SIG-M5 (cell line): ENCODE results near the gene DOK5.
"Not testable (repeated sequence)": the region's sequence is repeated elsewhere in the genome, so short reads cannot be mapped to it uniquely, and the experiment has no call there.

Experiments used
- DNase-seq: peaks from one replicate; lab custom pipeline; 2025; lab: John Stamatoyannopoulos, UW

Gene DOK5

DNA sequence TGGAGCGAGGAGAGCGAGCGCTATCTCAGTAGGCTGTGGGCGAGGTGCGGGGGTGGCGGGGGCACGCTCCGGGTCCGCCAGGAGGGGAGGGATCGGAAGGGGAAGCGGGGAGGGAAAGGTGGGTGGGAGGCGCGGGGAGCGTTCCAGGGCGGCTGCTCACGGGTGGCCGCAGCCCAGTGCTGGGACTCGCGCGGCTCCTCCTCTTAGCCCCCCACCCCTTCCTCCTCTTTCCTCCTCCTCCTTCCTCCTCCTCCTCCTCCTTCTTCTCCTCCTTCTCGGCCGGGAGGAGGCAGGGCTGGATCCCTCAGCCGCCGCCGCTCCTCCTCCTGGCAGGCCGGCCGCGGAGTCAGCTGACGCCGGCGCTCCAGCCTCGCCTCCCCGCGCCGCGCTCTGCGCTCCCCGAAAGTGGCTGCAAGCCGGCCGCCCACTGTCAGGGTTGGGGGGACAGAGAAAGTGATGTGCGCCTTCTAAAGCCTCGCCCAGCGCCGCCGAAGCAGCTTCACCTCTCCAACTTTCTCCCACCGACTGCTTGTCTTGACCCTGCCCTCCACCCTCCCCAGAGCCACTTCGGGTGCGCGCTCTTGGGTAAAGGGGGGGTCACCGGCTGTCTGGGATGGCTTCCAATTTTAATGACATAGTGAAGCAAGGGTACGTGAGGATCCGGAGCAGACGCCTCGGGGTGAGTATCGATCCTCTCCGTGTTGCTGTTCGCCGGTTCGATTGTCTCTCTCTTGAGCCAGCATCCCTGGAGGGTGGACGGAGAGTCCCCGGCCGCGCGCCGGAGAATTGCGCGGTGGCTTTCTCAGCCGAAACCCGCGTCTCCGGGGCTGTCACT is at the start of gene DOK5:
Gene DOK5 (plus strand): TSS at position 260 of the 835 bp plus-strand sequence. CDS start 354 bp downstream, at position 614.
- no peak for DNase-seq

DNA sequence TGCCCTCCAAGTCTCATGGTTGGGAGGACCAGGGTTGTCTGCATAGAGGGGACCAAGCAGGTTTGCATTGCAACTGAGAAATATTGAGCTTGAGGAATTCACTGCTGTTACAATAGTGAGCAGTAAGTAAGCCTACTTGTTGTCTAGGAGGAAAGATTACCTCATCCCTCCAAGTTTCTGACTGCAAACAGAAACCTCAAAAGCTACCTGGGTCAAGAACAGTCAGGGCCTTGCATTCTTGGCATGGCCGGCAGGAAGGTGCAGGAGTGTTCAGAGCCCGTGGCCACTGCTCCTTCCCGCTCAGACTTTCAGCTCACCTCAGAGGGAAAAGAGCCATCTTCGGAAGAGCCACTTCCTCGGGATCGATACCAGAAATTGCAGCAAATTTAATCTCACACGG is 46.0 kb upstream of the DOK5 start:
- no peak for DNase-seq

DNA sequence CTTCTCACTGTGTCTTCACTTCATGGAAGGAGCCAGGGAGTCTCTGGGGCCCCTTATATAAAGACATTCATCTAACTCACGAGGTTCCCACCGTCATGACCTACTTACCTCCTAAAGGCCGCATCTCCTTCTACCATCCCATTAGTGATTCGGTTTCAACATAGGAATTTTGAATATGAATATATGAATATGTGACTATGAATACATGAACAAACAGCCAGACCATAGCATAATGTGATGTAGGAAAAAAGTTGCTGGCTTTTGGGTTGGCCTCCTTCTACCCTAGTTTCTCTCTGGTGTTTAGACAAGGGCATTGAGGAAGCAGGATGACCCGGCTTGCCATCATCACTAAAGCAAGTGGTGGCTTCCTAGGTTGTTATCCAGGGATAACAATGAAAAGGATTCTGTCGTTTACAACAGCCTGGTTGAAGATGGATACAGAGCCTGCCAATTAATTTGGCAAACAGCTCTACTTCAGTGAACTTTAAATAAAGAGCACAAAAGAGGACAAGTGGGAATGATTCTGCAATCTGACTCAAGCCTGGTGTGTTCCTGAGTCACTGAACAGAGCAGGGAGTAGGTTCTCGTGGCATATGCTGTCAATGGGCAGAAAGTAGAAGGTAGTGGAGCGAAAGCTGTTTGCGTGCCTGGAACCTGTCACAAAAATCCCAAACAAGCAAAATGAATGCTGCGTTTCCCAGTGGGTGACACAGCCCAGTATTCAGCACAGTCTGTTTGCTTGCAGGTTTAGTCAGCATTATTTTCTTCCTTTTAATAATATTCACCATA is 44.0 kb upstream of the DOK5 start:
- DNase-seq = no peak

DNA sequence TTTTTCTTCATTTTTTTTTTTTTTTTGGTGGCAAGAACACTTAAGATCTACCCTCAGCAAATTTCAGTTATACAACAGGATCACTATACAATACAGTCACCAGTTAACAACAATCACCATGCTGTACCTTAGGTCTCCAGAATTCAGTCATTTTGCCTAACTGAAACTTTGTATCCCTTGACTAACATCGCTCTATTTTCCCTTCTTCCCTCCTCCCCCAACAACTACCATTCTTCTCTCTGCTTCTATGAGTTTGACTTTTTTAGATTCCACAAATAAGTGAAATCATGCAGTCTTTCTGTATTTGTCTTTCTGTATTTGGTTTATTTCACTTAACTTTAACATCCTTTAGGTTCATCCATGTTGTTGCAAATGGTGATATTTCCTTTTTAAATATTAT is 42.4 kb upstream of the DOK5 start:
- DNase-seq = no peak

DNA sequence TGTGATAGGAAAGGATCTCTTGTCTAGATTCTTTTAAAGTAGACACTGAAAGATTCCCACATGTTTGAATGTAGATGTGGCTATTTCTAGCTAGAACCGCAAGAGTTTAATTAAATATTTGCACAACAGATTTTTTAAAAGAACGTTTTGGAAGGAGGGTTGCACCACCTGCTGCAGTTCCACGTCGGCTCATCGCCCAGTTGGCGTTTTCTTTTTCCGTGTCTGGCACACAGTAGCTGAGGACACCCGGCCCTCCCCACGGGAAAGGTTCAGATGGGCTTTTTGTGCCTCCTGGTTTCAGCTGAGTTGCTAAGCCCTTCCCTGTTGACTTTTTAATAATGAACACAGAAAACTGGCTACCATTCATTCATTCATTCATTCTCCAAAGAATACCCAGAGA is 41.8 kb upstream of the DOK5 start:
- DNase-seq = no peak

DNA sequence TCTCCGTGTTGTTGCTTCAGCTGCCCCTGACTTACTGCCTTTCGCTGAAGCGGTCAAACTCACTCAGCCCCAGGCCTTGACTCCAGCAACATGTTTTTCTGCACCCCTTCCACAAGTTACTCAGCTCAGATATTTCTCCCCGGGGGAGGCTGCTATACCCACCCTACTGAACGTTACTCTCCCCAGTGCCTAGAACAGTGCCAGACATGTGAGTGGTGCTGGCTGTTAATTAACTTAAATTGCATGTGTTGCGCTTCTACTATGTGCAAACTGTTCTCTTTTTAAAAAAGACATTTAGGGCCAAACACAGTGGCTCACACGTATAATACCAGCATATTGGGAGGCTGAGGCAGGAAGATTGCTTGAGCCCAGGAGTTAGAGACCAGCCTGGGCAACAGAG is 41.2 kb upstream of the DOK5 start:
- no peak for DNase-seq

DNA sequence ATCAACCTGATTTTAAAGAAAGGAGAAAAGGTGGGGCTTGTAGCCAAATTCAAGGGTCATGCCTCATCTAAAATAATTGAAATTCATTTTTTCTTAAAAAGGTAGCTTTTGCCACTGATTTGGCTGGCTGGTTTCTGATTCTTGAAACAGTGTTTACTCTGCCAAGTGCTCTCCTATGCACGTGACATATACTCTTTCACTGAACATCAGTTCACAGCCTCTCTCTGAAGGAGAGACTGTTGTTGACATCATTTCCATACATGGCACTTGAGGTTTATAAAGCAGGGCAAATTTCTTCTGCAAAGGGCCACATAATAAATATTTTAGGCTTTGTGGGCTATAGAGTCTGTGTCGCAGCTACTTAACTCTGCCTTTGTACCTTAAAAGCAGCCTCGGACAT is 40.4 kb upstream of the DOK5 start:
- DNase-seq = no peak

DNA sequence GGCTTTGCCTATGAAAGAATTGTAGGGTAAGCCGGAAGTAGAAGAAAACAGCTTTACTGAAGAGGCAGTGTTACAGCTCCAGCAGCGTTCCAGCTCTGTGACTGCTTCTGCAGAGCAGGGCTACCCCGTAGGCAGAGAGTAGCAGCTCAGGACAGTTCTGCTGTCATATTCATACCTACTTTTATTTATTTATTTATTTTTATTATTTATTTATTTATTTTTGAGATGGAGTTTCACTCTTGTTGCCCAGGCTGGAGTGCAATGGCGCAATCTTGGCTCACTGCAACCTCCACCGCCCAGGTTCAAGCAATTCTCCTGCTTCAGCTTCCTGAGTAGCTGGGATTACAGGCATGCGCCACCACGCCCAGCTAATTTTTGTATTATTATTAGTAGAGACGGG is 39.0 kb upstream of the DOK5 start:
- not testable (repeated sequence) for DNase-seq

DNA sequence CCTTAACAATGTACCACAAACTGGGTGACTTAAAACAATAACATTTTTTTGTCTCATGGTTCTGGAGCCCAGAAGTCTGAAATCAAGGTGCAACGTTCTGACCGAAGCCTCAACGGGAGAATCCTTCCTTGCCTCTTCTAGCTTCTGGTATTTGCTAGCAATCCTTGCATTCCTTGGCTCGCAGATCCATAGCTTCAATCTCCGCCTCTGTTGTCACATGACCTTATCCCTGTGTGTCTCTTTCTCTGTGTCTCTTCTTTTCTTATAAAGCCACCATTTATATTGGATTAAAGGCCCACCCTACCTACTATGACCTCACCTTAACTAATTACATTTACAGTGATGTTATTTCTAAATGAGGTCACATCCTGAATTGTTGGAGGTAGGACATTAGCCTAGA is 37.2 kb upstream of the DOK5 start:
- DNase-seq = no peak

DNA sequence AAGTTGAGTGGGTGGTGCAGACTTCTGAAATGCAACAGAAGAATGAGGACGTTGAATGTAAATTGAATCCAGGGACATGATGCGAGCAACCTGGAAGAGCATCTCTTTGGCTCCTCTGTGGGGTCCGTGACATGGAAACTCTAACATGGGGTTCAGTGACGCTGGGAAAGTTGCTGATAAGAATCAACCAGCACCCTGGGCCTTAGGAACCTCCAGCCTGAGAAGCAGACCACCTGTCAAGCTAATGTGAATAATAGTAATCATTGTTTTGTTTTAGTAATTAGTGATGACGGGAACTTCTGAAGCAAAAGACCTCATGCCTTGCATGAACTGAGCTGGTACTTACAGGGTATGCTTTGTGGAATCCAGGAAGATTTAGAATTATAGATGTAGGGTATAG is 25.2 kb upstream of the DOK5 start:
- no peak for DNase-seq

DNA sequence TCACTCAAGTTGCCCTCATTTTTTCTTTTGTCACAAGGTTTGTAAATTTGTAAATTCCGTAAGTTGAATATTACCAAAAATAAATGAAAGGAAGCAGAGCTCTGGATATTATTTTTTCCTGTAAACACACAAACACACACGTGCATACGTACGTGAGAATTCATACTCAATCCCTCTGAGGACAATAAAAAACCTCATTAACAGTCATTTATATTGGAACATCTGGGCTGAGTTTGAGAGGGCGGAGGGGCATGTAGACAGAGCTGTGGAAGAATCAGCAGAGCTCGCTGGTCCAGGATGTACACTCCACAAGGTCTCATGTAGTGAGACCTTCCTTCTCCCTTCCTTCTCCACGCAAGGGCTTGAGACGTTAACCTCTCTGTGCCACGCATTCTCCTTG is 24.2 kb upstream of the DOK5 start:
- no peak for DNase-seq

DNA sequence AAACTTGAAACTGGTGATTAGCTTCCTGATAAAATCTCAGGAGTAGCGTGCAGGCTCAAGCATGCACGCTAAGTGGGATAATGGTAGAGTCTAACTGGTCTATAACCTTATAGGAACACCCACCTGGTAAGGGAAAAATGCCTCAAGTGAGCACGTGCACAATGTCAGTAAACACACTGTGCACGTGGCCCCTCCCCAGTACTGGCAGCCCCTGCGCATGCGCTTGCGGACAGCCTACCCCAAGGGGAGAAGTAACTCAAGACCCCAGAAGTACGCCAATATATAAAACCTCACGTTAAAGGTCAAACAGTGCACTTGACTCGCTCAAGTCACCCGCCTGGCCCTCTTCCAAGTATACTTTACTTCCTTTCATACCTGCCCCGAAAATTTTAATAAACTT is 23.1 kb upstream of the DOK5 start:
- DNase-seq = no peak

DNA sequence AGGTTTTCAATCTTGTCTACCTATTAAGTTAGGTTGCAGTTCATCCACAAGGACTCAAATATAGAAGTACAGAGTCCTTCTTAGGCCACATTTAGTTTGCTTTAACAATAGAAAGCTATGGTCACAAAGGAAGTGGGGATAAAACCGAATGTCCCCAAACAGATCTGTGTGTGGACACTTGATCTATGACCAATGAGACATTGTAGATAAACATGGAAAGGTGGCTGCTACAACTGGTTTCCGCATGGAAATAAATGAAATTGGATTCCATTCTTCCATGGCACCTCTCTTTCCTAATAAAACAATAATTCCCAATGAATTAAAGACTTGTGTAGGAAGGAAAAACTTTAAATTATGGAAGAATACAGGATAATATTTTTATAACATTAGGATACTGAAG is 20.4 kb upstream of the DOK5 start:
- no peak for DNase-seq

DNA sequence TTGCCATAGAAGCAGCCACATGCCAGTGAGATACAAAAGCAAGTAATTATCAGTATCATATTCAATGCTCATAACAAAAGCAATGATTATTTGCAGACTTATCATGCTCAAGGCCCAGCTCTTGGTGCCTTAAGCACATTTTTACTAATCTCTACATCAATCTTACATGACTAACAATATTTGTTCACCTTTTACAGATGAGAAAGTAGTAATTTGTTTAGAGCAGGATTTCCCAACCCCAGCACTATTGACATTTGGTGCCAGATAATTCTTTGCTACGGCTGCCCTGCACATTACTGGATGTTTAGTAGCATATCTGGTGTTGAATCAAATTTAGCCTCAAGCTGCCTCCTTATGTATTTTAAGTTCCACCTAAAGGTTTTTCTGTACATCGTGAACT is 19.0 kb upstream of the DOK5 start:
- DNase-seq = no peak

DNA sequence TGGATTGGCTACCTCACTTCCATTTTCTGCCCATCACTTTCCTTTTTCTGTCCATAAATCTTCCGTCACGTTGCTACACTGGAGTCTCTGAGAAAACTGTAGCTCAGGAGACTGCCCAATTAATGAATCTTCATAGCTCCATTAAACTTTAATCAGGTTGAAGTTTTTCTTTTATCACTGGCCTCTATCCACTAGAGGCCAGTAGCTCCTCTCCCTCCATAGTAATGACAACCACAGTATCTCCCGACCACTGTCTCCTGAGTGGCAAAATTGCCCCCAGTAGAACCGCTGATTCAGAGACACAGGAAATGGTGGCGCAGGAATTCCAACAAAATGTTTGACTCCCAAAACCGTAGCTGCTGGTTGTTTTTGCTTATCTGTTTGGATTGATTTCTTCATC is 18.4 kb upstream of the DOK5 start:
- DNase-seq = no peak

DNA sequence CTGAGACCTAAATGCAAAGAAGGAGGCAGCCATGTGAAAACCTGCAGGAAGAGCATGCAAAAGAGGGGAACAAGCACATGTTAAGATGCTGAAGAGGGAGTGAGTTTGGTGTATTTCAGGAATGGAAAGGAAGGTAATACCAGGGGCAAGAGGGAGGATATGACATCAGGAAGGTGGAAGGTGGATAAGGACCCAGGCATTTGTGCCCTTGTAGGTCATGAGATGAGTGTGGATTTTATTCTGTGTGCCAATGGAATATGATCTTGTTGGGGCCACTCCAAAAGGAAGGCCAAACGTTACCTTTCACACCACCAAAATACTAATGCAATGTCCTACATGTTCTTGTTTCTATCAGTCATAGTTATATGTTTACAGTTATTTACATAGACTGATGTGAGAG is 17.2 kb upstream of the DOK5 start:
- DNase-seq = no peak

DNA sequence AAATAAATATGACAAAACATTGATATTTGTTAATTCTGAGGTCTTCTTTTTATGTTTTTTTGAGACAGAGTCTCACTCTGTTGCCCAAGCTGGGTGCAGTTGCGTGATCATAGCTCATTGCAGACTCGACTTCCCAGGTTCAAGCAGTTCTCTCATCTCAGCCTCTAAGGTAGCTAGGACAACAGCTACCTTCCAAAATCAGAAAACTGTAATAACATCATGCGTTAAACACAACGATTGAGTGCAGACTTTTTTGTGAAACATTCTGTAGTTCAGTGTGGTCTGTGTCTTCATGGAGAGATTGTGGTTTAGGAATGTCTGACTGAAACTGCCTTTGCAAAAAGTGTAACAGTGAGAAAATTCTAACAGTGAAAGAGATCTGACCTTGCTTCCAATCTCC is 16.1 kb upstream of the DOK5 start:
- no peak for DNase-seq

DNA sequence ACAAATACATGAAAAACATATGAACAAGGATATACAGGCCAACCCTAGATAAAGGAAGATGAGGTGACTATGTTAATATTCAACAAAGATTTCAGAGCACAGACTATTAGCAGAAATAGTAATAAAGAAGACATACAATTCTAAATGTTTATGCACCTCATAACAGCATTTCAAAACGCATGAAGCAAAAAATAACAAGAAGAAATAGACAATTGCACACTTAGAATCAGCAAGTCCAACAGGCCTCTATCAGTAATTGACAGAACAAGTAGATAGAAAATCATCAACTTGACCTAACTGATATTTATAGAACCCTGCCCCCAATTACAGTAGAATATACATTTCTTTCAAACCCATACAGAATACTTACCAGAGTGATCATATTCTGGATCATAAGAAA is 11.4 kb upstream of the DOK5 start:
- no peak for DNase-seq

DNA sequence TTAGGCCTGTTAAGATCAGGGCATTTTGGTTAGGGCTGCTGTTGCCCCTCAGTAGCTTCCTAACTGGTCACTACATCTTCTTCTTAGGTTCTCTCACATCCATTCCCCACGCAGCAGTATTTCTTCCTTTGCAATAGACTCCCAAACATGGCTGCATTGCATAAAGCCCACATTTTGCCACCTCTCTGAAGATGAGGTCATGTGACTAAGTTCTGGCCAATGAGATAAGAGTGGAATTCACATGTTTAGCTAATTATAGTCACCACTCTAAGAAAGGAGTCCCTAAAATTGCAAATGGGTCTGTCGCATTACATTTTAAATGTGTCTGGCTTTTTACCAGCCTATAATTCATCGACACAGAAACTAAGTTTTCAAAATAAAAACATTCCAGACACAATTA is 9.3 kb upstream of the DOK5 start:
- DNase-seq = no peak

DNA sequence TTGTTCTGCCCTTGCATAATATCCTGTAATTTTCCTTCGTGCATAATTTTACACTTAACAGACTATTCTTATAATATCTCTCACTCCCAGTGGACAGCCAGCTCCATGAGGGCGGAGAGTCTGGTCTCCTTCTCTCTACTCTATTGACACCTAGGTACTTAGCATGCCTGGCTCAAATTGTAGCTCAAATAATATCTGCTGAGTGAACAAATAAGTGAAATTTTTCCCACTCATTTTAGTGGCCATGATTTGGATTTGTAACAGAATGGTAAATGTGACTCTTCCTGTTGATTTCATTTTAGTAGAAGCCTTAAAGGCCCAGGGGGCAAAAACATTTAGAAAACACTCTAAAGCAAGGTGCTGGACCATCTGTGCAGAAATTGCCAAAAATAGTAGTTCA is 7.8 kb upstream of the DOK5 start:
- no peak for DNase-seq

DNA sequence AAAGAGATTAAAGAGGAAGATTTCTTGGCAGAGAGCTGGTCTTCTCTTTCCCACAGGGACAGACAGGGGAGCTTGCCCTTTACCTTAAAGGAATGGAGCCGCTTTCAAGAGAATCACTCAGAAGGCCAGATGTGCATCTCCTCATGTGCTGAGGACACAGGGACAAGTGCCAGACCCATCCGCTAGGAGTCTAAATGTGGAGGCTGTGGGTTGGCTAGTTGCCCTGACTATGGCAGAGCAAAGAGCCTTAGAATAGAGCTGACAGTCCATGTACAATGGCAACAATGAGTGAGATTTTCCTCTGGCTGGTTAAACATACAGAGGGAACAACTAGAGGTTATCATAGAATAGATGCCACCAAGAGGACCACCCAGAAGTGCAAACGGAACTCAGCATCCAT is 7.3 kb upstream of the DOK5 start:
- no peak for DNase-seq

DNA sequence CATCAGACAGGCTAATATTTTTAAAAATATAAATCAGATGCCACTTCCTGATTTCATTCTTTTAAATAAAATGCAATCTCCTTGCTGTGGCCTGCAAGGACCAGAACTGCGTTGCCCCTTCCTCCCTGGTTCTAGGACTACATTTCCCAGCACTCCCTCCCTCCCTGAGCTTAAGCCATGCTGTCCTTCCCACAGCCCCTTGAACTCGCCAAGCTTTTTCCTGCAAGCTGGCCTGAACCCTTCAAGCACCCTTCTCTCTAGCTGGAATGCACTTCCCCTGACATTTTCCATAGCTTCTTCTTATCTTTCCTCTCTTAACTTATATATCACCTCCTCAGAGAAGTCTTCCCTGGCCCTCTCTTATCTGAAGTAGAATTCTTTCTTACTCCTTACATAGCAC is 6.1 kb upstream of the DOK5 start:
- no peak for DNase-seq

DNA sequence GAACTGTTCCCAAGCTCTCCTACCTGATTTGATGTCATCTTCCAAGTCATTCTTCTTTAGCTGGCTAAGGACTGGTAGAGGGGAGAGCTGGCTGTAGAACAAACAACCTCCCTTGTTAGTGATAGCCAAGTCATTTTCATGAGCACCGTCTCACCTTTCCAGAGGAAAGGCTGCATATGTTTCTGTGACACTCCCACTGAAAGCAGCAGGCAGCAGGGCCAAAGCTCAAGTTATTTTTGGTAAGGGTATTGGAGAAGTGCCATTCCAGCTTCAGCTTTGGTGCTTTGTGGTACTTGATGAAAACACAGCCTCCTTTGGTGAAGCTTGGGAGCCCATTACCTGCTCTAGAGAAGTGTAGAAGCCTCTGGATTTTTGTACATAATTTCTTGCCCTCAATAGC is 5.4 kb upstream of the DOK5 start:
- no peak for DNase-seq

DNA sequence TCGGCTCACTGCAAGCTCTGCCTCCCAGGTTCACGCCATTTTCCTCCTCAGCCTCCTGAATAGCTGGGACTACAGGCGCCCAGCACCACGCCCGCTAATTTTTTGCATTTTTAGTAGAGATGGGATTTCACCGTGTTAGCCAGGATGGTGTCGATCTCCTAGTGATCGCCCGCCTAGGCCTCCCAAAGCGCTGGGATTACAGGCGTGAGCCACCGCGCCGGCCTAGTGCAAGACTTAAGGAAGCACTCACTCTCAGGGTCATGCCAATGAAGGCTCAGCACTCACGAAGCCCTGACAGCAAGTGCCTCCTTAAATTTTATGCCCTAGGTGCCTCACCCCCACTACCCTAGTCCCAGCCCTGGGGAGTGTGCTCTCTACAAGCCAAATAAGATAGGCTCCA is 4.7 kb upstream of the DOK5 start:
- DNase-seq = no peak
